ENCODE measurements around the gene PFKFB4.

- no peak for TF ChIP-seq CTCF (IDR thresholded peaks at IDR 0.05; ENCODE audit: insufficient read depth, low read length)
- TF ChIP-seq POLR2AphosphoS5 (IDR thresholded peaks at IDR 0.05; ENCODE audit: low read depth) = no peak
- TF ChIP-seq SPI1 (IDR thresholded peaks at IDR 0.05; ENCODE audit: borderline replicate concordance, low read depth) = no peak
- TF ChIP-seq REST (IDR thresholded peaks at IDR 0.05; ENCODE audit: insufficient replicate concordance, low read depth) = no peak
Measured at GRCh38 chr3:48516571-48516970, 40.0 kb downstream of the PFKFB4 start.
